NCI-H2029 treated with DMSO at 0.1 percent for 48 hours (cell line): ENCODE results near the gene RDH13.
"Not testable (repeated sequence)": the region's sequence is repeated elsewhere in the genome, so short reads cannot be mapped to it uniquely, and the experiment has no call there.

Source experiments
- DNase-seq: peaks from one replicate; lab custom pipeline; 2025; lab: John Stamatoyannopoulos, UW

The RDH13 gene, protein sequence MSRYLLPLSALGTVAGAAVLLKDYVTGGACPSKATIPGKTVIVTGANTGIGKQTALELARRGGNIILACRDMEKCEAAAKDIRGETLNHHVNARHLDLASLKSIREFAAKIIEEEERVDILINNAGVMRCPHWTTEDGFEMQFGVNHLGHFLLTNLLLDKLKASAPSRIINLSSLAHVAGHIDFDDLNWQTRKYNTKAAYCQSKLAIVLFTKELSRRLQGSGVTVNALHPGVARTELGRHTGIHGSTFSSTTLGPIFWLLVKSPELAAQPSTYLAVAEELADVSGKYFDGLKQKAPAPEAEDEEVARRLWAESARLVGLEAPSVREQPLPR

DNA sequence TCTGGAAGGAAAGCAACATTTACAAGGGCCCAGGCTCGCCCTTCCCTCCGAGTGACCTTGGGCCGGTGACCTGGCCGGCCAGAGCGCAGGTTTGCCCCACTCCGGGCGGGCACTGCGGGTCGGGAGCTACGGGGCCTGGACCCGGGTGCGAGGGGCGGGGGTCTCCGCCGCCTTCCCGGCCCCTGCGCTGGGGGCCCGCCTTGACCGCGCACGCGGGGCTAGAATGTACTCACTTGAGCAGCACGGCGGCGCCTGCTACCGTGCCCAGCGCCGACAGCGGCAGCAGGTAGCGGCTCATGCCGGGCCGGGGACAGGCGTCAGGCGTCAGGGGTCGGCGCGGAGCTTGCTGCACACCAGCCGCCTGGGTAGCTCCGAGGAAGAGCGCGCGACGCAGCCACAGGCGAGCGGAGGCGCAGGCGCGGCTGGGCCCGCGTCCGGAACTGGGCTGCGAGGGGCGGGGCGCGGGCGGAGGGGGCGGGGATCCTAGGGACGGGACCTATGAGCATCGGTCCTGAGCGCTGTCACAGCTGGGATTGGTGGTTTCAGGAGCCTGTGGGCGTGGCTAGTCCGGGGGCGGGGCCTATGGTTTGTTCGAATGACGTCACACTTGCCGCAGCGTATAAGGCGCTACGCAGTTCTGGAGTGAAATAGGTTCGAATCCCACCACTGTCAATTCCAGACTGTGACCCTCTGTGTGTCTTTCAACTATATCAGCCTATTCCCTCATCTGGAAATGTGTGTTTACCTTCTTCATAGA lies at the start of gene RDH13:
Gene RDH13, minus strand, starts transcription at position 414 of the 757 bp plus-strand sequence. Its CDS starts 116 bp downstream, at position 298.
- peak; percentile 97 for DNase-seq

DNA sequence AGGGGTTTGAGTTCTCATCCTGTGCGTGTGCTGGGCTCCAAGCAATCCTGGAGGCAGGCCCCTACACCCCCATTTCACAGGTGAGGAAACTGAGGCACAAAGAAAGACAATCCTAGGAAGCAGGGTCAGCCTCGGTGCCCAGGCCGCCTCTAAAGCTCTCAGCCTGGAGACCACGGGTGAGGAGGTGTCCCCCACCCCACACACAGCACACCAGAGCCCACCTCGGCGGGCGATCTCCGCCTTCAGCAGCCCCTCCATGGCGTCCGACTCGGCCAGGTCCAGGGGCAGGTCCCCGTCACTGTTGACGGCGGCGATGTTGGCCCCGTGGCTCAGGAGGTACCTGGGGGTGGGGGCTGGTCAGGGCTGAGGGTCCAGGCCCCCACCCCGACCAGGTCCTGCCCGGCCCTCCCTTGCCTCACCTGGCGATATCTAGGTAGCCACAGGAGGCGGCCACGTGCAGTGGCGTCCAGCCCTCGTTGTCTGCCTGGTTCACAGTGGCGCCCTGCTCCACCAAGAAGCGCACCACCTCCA lies 49.4 kb upstream of the RDH13 start:
- no peak for DNase-seq

DNA sequence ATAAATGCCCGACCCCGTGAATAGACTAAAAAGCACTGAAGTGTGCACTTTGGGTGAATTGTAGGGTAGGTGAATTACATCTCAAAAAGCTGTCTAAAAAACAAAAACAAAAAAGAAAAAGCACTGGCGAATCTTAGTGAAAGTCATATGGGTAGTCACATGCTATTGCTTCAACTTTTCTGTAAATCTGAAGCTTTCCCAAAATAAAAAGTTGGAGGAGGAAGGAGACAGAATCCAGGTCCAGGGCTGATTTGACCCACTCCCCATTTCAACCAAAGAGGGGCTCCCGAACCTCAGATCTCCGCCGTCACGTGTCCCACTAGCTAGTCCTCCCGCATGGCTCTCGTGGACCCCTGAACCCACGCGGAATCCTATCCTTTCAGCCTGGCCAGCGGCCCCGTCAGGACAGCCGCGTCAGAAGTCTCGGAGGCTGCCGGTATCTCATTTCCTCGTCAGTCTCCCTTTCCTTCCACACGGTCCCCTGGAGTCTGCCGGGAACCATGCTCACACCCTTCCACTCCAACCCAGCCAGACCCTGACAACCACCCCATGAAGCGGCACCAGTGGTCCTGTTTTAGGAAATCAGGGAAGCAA lies 48.4 kb upstream of the RDH13 start:
- DNase-seq, result no peak

DNA sequence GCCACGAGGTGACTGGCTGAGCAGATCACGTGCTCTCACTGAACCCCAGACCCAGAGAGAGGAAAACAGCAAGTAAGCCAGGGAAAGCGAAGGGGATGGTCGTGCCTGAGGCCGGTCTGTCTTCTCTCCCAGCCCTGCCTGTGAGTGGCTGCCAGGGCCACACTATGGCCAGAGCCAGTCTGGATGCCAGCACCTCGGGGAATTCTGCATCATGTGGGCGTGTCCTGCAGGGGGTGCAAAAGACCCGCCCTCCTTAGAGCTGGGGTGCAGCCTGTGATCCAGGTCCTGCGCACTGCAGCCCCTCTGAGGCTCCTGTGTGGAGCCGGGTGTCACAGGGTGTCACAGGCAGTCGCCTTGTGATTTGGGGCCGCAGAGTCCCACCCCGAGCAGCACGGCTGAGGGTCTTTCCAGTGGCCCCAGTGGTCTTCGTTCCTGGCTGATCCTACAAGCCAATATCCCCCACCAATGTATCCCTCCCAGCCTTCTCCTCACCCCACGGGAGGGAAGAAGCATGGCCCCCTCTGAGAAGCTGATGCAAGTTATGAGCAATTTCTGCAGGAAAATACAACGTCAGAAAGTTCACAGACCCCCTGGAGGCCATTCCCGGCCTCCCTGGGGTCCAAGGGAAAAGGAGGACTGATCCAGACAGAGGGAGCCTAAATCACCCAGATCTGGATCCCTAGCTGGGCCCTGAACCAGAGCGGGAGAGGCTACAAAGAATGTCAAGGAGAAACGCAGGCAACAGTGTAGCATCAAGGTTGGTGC lies 46.8 kb upstream of the RDH13 start:
- no peak for DNase-seq

DNA sequence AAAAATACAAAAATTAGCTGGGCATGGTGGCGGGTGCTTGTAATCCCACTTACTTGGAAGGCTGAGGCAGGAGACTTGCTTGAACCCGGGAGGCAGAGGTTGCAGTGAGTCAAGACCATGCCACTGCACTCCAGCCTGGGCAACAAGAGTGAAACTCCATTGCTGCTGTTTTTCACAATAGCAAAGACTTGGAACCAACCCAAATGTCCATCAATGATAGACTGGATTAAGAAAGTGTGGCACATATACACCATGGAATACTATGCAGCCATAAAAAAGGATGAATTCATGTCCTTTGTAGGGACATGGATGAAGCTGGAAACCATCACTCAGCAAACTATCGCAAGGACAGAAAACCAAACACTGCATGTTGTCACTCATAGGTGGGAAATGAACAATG lies 44.3 kb upstream of the RDH13 start:
- not testable (repeated sequence) for DNase-seq

DNA sequence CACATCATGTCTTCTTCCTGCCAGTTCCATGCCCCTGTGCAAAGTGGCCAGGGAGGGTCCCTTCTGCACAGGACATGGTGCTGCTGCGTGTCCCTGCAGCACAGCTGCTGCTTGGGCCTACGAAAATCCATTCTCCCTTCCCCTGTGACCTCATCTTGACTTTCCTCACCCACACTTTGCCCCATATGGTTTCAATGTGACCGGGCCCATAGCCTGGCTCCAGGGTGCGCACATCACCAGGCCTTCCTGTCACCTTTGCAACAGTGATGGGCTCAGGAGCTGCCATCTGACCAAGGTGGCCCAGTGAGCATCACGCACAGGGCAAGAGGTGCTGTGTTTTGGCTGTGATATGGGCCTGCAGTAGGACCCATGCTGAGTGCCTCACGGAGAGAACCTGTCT lies 43.6 kb upstream of the RDH13 start:
- DNase-seq, result no peak

DNA sequence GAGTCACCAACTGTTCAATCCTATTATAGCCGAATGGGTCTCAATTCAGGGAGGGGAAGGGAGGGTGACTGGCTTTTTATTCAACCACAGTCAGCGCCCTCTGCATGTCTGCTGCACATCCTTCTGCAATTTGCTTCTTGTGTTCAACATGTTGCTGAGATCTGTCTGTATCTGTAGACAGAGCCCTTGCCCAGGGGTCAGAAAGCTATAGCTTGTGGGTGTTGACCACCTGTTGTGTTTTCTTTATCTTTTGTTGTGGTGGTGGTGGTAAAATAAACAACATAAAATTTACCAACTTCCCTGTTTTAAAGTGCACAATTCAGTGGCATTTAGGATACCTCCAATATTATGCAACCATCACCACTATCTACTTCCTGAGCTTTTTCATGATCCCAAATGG lies 42.3 kb upstream of the RDH13 start:
- DNase-seq, result no peak

DNA sequence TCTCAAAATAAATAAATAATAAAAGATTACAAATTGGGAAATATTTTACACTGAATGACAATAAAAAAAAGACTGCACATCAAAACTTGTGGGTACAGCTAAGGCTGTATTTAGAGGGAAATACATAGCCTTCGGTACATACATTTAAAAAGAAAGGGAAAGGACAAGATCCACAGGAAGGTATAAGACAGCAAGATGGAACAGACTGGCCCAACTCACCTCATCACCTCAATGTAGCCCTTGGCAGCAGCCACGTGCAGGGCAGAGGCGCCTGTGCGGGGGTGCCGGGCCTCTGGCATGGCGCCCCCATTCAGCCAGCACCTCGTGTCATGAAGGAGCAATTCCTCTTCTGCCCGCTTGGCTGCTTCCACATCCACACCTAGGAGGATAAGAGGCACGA lies 40.2 kb upstream of the RDH13 start:
- DNase-seq, result no peak

DNA sequence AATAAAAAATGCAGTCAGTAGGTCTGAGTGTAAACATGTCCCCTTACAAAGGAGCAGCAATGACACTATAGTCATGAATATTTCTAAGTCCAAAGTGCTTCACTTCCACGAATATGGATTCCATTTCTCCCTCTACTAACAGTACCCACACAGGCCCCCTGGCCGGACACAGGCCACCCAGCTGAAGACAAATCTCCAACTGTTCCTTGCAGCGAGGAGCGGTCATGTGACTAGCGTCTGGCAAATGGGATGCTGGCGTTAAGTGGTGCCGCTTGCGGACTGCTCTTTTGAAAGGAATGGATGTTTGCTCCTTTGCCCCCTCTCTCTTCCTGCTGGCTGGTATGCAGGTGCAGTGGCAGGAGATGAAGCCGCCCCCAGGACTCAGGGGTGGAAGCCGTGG lies 38.3 kb upstream of the RDH13 start:
- DNase-seq, result no peak

DNA sequence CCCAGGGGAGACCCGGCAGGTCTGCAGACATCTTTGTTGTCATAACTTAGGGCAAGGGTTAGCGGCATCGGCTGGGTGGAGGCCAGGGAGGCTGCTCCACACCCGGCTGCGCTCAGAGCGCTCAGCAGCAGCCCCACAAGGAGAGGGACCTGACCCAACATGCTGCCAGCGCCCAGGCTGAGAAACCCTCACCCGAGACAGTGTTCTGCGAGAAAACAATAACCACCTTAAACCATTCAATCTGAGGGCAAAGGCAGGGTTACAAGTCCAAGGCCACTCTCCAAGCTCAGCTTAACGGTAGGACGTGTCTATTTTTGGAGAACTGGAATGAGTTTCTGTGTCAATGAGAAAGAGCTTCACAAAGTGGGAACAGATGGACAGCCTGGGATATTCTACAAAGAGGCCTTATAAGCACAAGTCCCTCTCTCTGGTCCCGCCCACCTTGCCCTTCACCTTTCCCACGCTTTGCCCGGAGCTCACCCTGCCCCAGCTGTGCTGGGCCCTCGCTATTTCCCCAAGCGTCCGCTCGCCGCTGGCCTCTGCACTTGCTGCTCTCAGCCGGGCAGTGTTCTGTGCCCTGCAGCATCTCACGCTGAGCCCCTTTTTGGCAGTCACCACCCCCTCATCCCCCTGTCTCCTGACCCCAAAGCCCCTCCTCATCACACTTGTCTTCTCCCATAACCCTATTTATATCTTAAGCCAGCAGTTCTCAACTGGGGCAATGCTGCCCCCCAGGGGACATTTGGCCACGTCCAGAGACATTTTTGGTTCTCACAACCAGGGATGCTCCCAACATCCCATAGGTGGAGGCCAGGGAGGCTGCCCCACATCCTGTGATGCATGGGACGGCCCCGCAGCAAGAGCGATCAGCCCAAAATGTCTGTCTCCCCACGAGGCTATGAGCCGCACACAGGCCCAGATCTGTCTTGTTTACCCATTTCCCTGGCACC lies 36.9 kb upstream of the RDH13 start:
- DNase-seq, result no peak

DNA sequence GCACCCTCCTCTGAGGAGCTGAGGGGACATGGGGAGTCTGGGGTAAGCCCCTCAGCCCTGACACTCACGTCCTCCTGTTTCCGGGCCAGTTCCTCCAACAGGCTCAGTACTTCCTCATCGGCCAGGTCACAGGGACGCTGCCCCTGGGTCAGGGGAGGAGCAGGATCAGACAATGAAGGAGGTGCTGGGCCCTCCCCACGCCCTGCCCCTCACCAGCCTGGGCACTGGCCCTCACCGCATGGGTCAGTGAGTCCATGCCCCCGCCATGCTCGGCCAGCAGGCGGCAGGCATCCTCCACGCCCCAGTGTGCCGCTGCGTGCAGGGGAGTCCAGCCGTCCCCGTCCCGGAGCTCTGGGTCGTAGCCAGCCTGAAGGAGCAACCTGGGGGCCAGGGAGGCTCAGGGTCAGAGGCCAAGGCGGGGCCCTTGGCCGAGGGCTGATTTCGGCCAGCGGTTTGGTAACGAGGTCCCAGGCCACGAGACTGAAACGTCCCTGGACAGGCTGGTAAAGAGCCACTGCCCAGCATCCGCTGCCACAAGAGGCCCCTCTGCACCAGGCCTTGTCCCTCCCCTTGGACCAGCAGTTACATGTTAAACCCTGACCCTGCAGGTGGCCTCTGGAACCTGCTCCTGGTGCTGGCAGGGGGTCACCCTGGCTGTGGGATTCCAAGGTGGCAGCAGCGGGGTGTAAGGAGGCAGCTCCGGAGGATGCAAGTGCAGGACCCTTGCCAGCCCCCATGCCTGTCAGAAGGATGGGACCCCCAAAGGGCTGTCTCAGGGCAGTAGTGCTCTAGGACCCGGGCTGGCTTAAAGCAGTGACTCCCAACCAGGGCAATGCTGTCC lies 36.0 kb upstream of the RDH13 start:
- DNase-seq, result no peak

DNA sequence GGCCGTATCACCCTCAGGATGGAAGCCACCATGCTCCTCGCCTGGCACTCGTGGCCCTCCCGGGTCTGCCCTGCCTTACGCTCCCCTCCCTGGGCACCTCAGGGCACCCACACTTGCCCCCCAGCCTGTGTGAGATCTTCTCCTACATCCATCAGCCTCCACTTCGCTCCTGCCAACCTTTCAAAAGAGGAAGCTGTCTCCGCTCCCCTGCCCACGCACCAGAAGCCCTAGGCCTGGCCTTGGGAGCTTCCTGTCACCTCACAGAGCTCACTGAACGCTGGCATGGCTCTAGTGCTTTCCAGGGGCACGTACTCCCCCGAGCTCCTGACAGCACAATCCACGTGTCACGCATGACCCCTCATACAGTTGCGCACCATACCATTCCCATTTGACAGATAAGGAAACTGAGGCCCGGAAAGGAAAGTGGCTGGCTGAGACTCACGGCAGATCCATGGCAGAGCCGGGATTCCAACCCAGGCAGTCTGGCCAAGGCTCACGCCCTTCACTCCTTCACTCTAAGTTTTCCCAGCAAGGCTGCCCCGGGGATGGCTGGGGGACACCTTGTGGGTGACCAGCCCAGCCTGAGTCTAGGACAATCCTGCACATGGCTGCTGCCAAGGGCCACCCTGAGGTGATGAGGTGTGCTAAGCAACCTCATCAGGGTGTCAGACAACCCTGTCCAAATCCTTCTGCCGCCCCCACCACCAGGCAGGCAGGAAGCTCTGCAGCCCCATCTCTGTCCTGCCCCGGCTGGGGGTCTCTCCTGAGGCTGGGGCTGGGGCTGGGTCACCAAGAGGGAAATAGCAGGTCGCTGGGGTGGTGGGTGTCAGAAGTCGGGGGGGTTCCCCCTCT lies 35.1 kb upstream of the RDH13 start:
- no peak for DNase-seq

DNA sequence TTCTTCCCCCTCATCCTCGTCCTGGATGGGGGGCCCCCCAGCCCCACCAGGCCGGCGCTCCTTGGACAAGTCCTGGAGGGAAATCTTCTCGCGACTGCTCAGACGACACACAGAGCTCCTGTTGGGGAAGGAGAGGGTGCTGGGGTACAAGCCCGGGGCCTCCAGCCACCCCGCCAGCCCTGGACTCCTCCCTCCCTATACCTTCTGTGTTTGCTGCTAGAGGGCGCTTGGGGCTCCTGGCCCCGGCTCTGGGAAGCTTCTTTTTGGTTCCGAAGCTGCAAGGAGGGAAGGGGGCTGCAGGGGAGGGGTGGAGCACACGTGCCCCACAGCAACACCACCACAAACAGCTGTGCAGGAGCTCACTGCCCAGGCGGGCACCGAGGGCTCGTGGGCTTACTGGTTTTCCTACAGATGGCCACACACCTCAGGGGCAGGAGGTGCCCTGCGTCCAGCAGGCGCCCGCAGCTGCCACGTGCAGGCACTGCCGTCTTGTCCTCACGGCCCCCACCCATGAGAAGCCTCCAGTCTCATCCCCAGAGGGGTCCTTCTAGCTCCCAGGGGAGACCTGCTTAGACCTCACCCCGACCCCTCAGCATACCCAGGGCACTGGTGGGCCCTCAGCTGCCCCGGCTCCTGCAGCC lies 33.2 kb upstream of the RDH13 start:
- no peak for DNase-seq

DNA sequence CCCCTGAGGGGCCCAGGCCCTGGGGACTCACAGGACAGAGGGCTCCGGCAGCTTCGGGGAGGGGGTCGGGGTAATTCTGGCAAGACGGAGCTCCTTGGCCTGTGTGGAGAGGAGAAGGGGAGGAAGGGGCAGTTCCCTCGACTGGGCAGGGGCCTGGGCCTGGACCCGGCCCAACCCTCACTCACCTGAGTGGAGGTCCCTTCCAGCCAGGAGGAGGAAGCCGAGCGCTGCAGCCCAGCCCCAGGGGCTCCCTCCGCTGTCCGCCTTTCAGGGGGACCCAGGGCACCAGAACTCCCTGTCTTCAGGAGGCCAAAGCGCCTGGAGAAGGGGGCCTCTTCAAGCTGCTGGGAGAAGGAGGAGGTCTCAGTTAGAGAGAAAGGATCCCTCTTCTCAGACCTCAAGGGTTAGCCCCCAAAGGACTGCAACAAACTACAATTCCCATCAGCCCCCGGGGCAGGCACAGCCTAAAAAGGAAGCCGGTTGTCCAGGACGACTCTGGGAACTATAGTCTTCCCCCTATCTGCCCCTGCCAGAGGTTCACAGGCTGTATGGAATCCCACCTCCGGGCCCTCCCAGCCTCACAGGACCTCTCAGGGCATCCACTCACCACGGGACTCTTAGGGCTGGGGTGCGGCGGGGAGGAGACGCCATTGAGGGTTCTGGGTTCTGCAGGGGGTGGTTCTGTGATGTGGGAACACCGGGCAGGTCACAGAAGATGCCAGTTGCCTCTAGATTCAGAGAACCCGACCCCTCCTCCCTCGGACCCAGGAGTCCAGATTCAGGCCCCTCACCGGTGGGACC lies 32.5 kb upstream of the RDH13 start:
- no peak for DNase-seq

DNA sequence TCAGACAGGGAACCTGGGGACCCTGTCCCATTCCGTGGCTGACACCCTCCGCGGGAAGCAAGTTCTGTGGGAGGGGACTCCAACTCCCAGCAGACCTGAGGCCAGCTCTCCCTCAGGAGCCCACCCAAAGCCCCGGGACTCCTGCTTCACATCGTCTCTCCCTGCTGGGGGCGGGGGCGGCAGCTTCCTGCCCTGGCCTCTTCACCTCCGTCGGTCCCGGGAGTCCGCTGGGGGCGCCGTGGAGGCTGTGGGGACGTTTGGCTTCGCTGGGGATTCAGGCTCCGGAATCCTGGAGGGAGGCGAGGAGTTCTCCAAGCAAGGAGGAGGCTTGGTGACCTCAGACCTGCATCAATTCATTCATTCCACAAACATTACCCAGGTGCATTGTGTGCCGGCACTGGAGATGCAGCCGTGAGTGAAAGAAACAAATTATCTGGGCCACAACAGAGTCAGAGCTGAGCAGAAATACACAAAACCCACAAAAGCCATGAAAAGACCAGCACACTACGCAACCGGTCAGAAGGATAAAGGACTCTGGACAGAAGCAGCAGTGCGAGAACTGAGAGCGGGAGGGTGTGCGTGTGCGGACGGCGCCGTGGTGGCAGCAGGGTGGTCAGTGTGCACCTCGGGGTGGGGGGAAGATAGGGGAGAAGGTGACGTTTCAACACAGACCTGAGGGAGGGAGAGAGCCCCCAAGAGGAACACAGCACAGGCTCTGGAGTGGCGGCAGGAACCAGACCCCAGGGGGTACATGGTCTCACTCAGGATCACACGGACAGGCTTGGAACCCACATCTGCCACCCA lies 31.7 kb upstream of the RDH13 start:
- no peak for DNase-seq

DNA sequence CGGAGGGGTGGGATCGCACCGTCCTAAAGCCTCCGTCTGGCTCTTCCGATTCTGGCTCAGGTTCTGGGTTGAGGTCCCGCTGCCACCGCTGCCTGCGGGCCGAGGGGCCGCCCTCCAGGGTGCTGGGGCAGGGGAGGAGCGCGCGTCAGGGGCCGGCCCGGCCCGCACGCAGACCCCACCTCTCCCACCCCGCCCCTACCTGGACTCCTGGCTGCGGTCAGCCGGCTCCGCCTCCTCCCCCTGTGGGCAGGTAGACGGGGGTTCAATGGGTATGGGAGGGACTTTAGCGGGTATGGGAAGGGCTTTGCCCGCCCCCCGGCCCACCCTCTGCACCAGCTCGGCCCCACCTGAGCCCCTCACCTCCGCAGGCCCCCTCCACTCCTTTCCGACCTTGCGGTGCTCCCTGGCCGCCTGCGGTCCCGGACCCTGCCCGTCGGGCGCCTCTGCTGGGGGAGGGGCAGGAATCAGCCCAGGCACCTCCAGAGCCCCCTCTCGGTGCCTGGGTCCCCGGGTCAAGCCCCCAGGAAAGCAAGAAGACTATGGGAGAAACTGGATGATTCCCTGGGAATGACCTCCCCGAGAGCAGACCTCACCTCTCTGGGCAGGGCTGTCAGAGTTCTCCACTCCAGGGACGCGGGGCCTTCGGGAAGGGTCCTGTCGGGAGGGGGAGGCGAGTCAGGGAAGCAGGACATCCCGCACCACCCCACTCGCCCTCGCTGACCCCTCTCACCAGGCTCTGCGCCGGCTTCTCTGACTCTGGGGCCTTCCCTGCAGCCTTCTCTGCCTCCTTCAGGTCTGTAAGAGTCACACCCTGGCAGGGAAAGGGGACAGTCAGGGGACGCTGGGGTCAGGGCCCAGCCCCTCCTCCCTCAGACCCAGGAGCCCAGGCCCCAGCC lies 29.7 kb upstream of the RDH13 start:
- DNase-seq, result no peak
